Smooth muscle cell (in vitro differentiated cells): ENCODE measurements around the gene RASSF7. TPM values are rescaled to one million over a fixed set of nuclear protein-coding genes. Genes with fewer than 3 reads are reported as not detected.

ENCODE experiments used
- DNase-seq: peaks from one replicate; lab custom pipeline; 2025; ENCODE audit not compliant: unreplicated experiment; lab: John Stamatoyannopoulos, UW
- H2AFZ ChIP-seq: fragments of 200-600 bp; sonication (generic); 2 replicates; pipeline ENCODE4 v1.6.0; 2016; ENCODE audit warnings: antibody characterized with exemption, low read depth, mild to moderate bottlenecking
- H3F3A ChIP-seq: fragments of 200-600 bp; sonication (generic); 2 replicates; pipeline ENCODE4 v1.6.0; 2017; ENCODE audit warnings: antibody characterized with exemption, low read depth
- H3K27ac ChIP-seq: fragments of 200-600 bp; sonication (generic); 2 replicates; pipeline ENCODE4 v1.5.1; 2016; ENCODE audit warnings: low read depth, mild to moderate bottlenecking
- H3K27me3 ChIP-seq: fragments of 200-600 bp; sonication (generic); 2 replicates; pipeline ENCODE4 v1.6.1; 2016; ENCODE audit warnings: low read depth, mild to moderate bottlenecking
- H3K36me3 ChIP-seq: fragments of 200-600 bp; sonication (generic); 2 replicates; pipeline ENCODE4 v1.5.1; 2016; ENCODE audit warnings: low read depth
- H3K4me1 ChIP-seq: fragments of 200-600 bp; sonication (generic); 2 replicates; pipeline ENCODE4 v1.5.1; 2016; ENCODE audit warnings: low read depth
- H3K4me2 ChIP-seq: fragments of 200-600 bp; sonication (generic); 2 replicates; pipeline ENCODE4 v1.6.0; 2016; ENCODE audit warnings: mild to moderate bottlenecking
- H3K4me3 ChIP-seq: fragments of 200-600 bp; sonication (generic); 2 replicates; pipeline ENCODE4 v1.5.1; 2016; ENCODE audit warnings: mild to moderate bottlenecking
- H3K79me2 ChIP-seq: fragments of 200-600 bp; sonication (generic); 2 replicates; pipeline ENCODE4 v1.6.0; 2016; ENCODE audit warnings: low read depth, mild to moderate bottlenecking
- H3K9ac ChIP-seq: fragments of 200-600 bp; sonication (generic); 2 replicates; pipeline ENCODE4 v1.6.0; 2016; ENCODE audit warnings: low read depth
- H3K9me3 ChIP-seq: fragments of 200-600 bp; sonication (generic); replicated peaks from 2 replicates; pipeline ENCODE4 v1.5.1; 2016; ENCODE audit warnings: low read depth
- H4K20me1 ChIP-seq: fragments of 200-600 bp; sonication (generic); 2 replicates; pipeline ENCODE4 v1.6.0; 2016; ENCODE audit warnings: low read depth
- WGBS: methylation state at CpG from one replicate; pipeline ENCODE4 v1.1.7; 2016; ENCODE audit warnings: low lambda C conversion rate; 5-methylcytosine and 5-hydroxymethylcytosine counted together
- polyA plus RNA-seq: library from polyadenylated mRNA; unstranded; fragments of >200 nt; fragmentation: Nextera tagmentation; extraction: Ambion mirVana; gene quantifications from 2 replicates; pipeline ENCODE4 v1.2.1, GENCODE V29; 2016
- total RNA-seq: library from RNA; depleted of rRNA; stranded (reverse); fragments of >200 nt; gene quantifications from 2 replicates; pipeline ENCODE4 v1.2.3, GENCODE V29; 2014
- TF ChIP-seq, protein P1 (sequence below): fragments of 200-600 bp; sonication (generic); IDR thresholded peaks from 2 replicates; pipeline ENCODE4 v1.5.1; 2017; ENCODE audit warnings: borderline replicate concordance, mild to moderate bottlenecking, antibody characterized with exemption; ENCODE audit not compliant: insufficient read depth, poor library complexity, severe bottlenecking

Gene RASSF7
- total and polyA plus RNA-seq, 2 experiments from 2014 or later = 18.6 to 20.4 TPM

DNA sequence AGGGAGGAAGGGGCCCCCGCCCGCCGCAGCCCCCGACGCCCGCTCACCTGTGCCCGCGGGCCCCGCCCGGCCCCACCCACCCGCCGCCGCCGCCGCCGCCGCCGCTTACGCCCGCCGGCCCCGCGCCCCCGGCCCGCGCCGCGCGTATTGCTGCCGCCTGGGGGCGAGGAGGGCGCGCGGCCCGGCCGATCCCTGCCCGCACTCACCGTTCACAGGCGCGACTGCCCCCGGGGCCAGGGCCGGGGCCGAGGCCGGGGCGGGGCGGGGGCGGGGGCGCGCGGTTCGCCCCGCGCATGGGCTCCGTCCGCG lies 25.6 kb upstream of the RASSF7 start:
- H3K9me3 ChIP-seq = no peaks in the 10 kb centered on the region
- H3K9ac ChIP-seq = no peak overlapping the region
- no peak overlapping the region for H2AFZ ChIP-seq

DNA sequence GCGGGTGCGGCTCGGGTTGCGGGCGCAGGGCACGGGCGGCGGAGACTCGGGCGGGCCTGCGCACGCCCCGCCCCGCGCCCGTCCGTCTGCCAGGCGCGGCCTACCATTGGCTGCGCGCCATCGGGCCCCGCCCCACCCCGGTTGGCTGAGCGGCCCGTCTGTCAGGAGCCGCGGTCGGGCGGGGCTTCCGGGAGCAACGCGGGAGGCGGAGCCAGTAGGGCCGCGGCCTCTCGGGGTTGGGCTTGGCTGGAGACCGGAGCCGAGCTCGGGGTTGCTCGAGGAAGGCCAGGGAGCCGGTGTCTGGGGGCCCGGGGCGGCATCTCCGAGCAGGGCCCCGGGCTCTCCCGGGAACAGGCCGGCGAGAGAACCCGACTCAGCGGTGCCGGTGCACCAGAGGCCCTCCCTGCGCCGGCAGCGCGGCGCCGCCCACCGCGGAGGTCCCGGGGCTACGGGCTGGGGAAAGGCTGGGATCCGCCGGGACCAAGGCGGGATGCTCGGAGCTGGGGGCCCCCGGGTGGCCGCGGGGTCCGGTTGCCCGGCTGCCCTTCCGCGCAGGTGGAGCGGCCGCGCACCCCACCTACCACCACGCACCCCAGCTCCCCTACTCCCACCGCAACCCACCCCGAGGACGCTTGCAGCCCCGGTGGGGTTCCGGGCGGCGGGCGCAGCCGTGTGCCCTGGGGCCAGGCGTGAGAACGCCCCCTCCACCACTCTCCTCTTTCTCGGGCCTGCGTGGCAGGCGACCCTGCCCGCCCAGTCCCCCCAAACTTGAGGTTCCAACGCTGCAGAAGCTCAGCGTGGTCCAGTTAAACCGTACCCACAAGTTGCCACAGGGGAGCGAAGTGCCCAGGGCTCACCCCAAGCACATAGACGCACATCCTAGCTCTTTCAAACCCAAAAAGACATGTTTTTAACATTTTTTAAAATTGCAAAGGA lies 25.0 kb upstream of the RASSF7 start, which contains the start of gene HRAS:
Gene HRAS (minus strand): TSS at position 58 of the 936 bp plus-strand sequence.
- H2AFZ ChIP-seq = peak within 1 kb of the TSS; percentile 32
- H3K27me3 ChIP-seq = no peaks in the 10 kb centered on the region
- peak within 1 kb of the TSS; percentile 75 for H3K27ac ChIP-seq
- peaks cover 5% of the 10 kb centered on the region for H3K4me1 ChIP-seq
- TF ChIP-seq, protein P1, sequence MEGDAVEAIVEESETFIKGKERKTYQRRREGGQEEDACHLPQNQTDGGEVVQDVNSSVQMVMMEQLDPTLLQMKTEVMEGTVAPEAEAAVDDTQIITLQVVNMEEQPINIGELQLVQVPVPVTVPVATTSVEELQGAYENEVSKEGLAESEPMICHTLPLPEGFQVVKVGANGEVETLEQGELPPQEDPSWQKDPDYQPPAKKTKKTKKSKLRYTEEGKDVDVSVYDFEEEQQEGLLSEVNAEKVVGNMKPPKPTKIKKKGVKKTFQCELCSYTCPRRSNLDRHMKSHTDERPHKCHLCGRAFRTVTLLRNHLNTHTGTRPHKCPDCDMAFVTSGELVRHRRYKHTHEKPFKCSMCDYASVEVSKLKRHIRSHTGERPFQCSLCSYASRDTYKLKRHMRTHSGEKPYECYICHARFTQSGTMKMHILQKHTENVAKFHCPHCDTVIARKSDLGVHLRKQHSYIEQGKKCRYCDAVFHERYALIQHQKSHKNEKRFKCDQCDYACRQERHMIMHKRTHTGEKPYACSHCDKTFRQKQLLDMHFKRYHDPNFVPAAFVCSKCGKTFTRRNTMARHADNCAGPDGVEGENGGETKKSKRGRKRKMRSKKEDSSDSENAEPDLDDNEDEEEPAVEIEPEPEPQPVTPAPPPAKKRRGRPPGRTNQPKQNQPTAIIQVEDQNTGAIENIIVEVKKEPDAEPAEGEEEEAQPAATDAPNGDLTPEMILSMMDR = no peak
- 5% methylated on average over 43 of the region's 97 CpGs for WGBS
- peak; percentile 77 for DNase-seq
- no peaks in the 10 kb centered on the region for H3K36me3 ChIP-seq
- H3F3A ChIP-seq = no peaks in the 10 kb centered on the region
- peaks cover 16% of the 10 kb centered on the region for H3K79me2 ChIP-seq
- H3K9me3 ChIP-seq = no peaks in the 10 kb centered on the region
- peak within 1 kb of the TSS; percentile 90 for H3K9ac ChIP-seq
- H3K4me2 ChIP-seq = peak within 1 kb of the TSS; percentile 95
- H4K20me1 ChIP-seq = peaks cover 35% of the 10 kb centered on the region
- peak within 1 kb of the TSS; percentile 94 for H3K4me3 ChIP-seq

More for the DNA sequence above, 25.6 kb upstream of the RASSF7 start:
- no peak for DNase-seq
- Histone ChIP-seq H4K20me1 (peaks cover 35% of the 10 kb centered on the region), H3K27ac (no peak overlapping the region), H3K79me2 (peaks cover 16% of the 10 kb centered on the region), H3K27me3 (no peaks in the 10 kb centered on the region), H3F3A (no peaks in the 10 kb centered on the region), H3K4me2 (peak overlapping the region; percentile 95), H3K4me3 (peak overlapping the region; percentile 94), H3K4me1 (peaks cover 5% of the 10 kb centered on the region), H3K36me3 (no peaks in the 10 kb centered on the region)
- TF ChIP-seq, protein P1 = no peak
- no CpG with 5 or more reads among the region's 56 CpGs for WGBS

- Histone ChIP-seq H3K9ac (peak within 1 kb of the TSS; percentile 80), H3K9me3 (no peaks in the 10 kb centered on the region)
- peak; percentile 74 for DNase-seq
Observed at GRCh38 chr11:536841-537621, 23.7 kb upstream of the RASSF7 start, which contains the start of gene LRRC56. Gene LRRC56, plus strand, starts transcription at chr11:537527. Its CDS starts 3,158 bp downstream, at chr11:540685.

More at GRCh38 chr11:536841-537621, 23.7 kb upstream of the RASSF7 start, which contains the start of gene LRRC56:
- H3K27me3 ChIP-seq = no peaks in the 10 kb centered on the region
- 3% methylated on average over 88 of the region's 93 CpGs for WGBS
- H3K4me1 ChIP-seq = peaks cover 5% of the 10 kb centered on the region
- no peaks in the 10 kb centered on the region for H3K36me3 ChIP-seq
- no peaks in the 10 kb centered on the region for H3F3A ChIP-seq
- peak within 1 kb of the TSS; percentile 22 for H3K27ac ChIP-seq
- peaks cover 16% of the 10 kb centered on the region for H3K79me2 ChIP-seq
- H3K4me2 ChIP-seq = peak within 1 kb of the TSS; percentile 95
- peak within 1 kb of the TSS; percentile 70 for H3K4me3 ChIP-seq
- TF ChIP-seq, protein P1 = no peak
- H4K20me1 ChIP-seq = peaks cover 26% of the 10 kb centered on the region
- H2AFZ ChIP-seq = no peak within 1 kb of the TSS
